AG04450 (cell line): ENCODE results near the gene ABLIM3. TPM values are rescaled to one million over a fixed set of nuclear protein-coding genes. Genes with fewer than 3 reads are reported as not detected.
"Not testable (repeated sequence)": the region's sequence is repeated elsewhere in the genome, so short reads cannot be mapped to it uniquely, and the experiment has no call there.

Experiments
- CTCF ChIA-PET: fragments of 300-600, 350-600 bp; formaldehyde crosslinking; extraction: SDS; loops from one replicate; lab custom pipeline; 2022; ENCODE audit warnings: antibody characterized with exemption, inconsistent platforms; lab: Charles Lee
- POLR2A ChIA-PET: fragments of 350-600 bp; formaldehyde crosslinking; extraction: SDS; loops from one replicate; lab custom pipeline; 2021; ENCODE audit warnings: antibody characterized with exemption, inconsistent platforms; lab: Yijun Ruan, JAX
- DNase-seq: peaks from one replicate; pipeline ENCODE4 v3.0.0-alpha.2; 2011; ENCODE audit warnings: low read depth, low spot score
- H3K27ac ChIP-seq: one replicate; pipeline ENCODE4 v1.5.1; 2012; ENCODE audit warnings: low read depth, low read length, control low read depth
- H3K27me3 ChIP-seq: one replicate; pipeline ENCODE4 v1.6.0; 2012; ENCODE audit warnings: low read length; ENCODE audit not compliant: control insufficient read depth, insufficient read depth
- H3K4me3 ChIP-seq: 2 replicates; pipeline ENCODE4 v1.5.1; 2011; ENCODE audit warnings: mild to moderate bottlenecking, low read depth, low read length, control low read depth
- H3K9me3 ChIP-seq: 2 replicates; pipeline ENCODE4 v1.5.1; 2012; ENCODE audit warnings: low read length; ENCODE audit not compliant: control insufficient read depth, insufficient read depth
- polyA plus RNA-seq: library from polyadenylated mRNA; depleted of rRNA; stranded (reverse); fragments of >200 nt; gene quantifications from 2 replicates; pipeline ENCODE4 v1.2.3, GENCODE V29; 2011
- TF ChIP-seq, protein P1 (sequence below): IDR thresholded peaks from 2 replicates; pipeline ENCODE4 v1.5.1; 2011; ENCODE audit warnings: low read depth, low read length, control low read depth, inconsistent platforms

Gene ABLIM3
- polyA plus RNA-seq, 1 experiment: 52.6 TPM

DNA sequence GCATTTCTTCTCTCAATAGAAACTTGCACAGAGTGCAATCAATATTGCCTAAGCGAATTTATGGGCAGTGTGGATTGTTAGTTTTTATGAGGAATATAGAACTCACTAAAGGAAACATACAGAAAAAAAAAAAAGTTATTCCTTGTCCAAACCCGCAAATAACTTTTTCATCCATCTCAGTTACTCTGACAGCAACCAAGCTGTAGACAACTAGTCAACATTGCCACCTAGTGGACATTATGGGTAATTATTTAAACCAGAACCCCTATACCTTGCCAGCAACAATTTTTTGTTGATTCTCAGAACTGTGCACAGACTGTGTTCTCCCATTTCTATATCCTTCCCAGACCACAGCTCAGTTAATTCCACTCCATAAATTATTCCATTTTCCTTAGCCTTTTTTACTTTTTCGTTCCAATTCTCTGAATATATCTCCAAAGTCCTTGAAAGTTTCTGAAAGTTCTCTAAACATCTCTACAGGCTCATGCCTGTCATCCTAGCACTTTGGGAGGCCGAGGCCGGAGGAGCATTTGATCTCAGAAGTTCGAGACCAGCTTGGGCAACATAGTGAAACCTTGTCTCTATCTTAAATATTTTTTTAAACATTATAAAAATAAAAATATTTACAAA lies 127.8 kb downstream of the ABLIM3 start:
- peaks cover 3% of the 10 kb centered on the region for H3K27me3 ChIP-seq
- no peak for DNase-seq
- TF ChIP-seq, protein P1, sequence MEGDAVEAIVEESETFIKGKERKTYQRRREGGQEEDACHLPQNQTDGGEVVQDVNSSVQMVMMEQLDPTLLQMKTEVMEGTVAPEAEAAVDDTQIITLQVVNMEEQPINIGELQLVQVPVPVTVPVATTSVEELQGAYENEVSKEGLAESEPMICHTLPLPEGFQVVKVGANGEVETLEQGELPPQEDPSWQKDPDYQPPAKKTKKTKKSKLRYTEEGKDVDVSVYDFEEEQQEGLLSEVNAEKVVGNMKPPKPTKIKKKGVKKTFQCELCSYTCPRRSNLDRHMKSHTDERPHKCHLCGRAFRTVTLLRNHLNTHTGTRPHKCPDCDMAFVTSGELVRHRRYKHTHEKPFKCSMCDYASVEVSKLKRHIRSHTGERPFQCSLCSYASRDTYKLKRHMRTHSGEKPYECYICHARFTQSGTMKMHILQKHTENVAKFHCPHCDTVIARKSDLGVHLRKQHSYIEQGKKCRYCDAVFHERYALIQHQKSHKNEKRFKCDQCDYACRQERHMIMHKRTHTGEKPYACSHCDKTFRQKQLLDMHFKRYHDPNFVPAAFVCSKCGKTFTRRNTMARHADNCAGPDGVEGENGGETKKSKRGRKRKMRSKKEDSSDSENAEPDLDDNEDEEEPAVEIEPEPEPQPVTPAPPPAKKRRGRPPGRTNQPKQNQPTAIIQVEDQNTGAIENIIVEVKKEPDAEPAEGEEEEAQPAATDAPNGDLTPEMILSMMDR: peak; percentile 74
- POLR2A ChIA-PET: interaction anchor here (0.7 kb wide), 1 partner anchor 11 kb away, joined by 3 read pairs; no protein-coding TSS in a partner anchor
- CTCF ChIA-PET: interaction anchor here (0.7 to 3.6 kb wide), 24 partner anchors 11 to 881 kb away, joined by 3 to 24 read pairs (median 4); no protein-coding TSS in a partner anchor
- H3K9me3 ChIP-seq: peaks cover 3% of the 10 kb centered on the region
- no peak overlapping the region for H3K4me3 ChIP-seq
- no peak overlapping the region for H3K27ac ChIP-seq

DNA sequence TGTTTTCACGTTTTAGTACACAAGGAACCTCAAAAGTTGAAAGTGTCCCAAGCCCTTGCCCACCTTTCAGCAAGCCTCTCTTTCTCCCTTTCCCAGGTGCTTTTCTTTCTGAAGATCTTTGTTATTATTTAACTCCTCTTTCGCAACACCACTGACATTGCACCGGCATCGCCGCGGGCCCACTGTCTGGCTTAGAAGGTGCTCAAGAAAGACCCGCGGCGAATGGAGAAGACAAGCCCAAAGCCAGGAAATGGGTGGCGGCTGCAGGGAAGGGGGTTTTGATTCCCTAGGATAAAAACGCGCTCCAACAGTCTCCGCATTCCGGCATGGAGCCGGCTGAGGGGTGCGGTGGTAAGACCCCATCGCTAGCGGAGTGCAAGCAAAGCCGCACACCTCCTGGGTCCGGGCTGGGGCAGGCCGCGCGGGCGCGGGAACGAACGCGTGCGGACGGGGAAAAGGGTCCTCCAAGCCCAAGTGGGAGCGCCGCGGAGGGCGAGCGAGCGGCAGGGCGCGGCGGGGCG lies 130.0 kb downstream of the ABLIM3 start:
- H3K9me3 ChIP-seq: peaks cover 3% of the 10 kb centered on the region
- H3K27ac ChIP-seq: no peak overlapping the region
- H3K4me3 ChIP-seq: peak overlapping the region; percentile 72
- H3K27me3 ChIP-seq: no peaks in the 10 kb centered on the region
- POLR2A ChIA-PET: no interaction called here
- TF ChIP-seq, protein P1: no peak
- CTCF ChIA-PET: interaction anchor here (0.7 to 3.6 kb wide), 2 partner anchors 13 to 141 kb away, joined by 3 to 24 read pairs; no protein-coding TSS in a partner anchor
- no peak for DNase-seq

DNA sequence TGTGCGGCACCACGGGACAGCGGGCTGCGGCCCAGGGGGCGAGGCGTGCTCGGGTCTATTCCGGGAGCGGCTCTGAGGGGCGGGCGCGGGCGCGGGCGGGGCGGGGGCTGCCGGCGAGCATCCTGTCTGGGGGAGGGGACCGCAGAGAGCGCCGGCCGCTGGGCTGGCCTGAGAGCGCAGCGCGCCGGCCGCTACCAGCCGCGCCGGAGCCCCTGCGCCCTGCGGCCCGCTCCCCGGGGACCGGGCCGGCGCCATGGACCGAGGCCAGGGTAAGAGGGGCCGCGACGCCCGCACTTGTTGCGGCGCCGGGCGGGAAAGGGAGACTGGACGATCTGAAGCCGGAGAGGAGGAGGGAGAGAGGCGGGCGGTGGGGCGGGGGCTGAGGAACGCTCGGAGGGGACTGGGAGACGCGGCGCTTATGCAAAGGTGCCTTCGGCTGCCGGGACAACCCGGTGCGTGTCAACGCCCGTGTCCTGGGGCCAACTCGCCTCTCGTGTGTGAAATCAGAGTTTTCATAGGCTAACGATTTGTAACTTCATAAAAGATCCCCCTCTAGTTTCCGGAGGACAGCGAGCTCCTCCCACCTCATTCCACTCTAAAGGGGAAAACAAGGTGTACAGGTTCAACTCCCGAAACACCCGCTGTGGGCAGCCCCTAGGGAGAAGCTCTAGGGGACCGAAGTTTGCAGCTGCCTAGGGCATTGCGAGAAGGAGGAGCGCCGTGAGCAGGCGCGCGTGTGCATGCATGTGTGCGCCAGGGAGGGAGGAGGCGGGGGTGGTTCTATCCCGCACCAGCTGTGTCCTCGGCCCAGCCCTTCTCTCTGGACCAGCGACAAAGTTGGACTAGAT lies 130.6 kb downstream of the ABLIM3 start, which contains the start of gene AFAP1L1:
Gene AFAP1L1, plus strand, starts transcription at position 144 of the 848 bp plus-strand sequence. Its CDS starts 110 bp downstream, at position 254.
- H3K27me3 ChIP-seq: no peaks in the 10 kb centered on the region
- POLR2A ChIA-PET: interaction anchor here (1.1 kb wide), 1 partner anchor 60 kb away, joined by 4 read pairs; no protein-coding TSS in a partner anchor

DNA sequence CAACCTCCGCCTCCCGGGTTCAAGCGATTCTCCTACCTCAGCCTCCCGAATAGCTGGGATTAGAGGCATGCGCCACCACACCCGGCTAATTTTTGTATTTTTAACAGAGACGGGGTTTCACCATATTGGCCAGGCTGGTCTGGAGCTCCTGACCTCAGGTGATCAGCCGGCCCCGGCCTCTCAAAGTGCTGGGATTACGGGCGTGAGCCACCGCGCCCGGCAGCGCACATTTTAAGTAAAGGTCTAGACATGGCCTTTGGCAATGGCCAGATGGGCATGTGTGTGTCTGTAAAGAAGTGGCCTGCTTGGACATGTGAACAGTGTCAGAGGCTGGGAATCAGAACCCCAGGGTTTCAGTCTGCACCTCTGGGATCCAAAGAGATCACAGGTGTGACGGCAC lies 131.5 kb downstream of the ABLIM3 start:
- H3K27me3 ChIP-seq, H3K27ac ChIP-seq, H3K9me3 ChIP-seq, DNase-seq: not testable (repeated sequence)
- POLR2A ChIA-PET: interaction anchor here (1.1 kb wide), 1 partner anchor 60 kb away, joined by 4 read pairs; no protein-coding TSS in a partner anchor
- CTCF ChIA-PET: interaction anchor here (1.1 to 1.5 kb wide), 2 partner anchors 158 to 540 kb away, joined by 3 read pairs; no protein-coding TSS in a partner anchor
- H3K4me3 ChIP-seq: peak overlapping the region; percentile 72; the same call in 1 of the 2 replicates

More for the DNA sequence above, 130.6 kb downstream of the ABLIM3 start, which contains the start of gene AFAP1L1:
- Histone ChIP-seq H3K27ac (no peak within 1 kb of the TSS), H3K4me3 (peak within 1 kb of the TSS; percentile 72), H3K9me3 (peaks cover 3% of the 10 kb centered on the region)
- TF ChIP-seq, protein P1: no peak
- no peak for DNase-seq
- CTCF ChIA-PET: interaction anchor here (1.1 to 1.5 kb wide), 2 partner anchors 157 to 539 kb away, joined by 3 read pairs; no protein-coding TSS in a partner anchor

DNA sequence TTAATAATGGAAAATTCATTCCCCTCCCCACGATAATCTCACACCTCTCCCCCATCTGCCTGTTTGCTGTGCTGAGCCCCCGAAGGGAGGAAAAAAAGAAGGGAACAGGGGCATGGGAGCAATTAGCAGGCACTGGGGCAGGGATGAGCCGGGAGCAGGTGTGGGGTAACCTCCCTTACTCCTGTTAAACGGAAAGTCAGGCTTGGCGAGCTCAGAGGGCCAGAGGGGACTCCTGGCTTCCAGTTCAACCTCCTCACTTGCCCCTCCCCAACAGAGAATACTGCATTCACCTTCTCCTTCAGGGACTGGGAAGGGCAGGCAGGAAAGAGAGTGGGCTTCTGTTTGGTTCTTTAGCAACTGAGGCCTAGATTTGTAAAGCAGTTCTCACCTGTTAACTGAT lies 131.9 kb downstream of the ABLIM3 start:
- no peak overlapping the region for H3K27ac ChIP-seq
- TF ChIP-seq, protein P1: no peak
- H3K4me3 ChIP-seq: no peak overlapping the region
- H3K9me3 ChIP-seq: peaks cover 3% of the 10 kb centered on the region
- CTCF ChIA-PET: interaction anchor here (1.5 kb wide), 1 partner anchor 540 kb away, joined by 3 read pairs; no protein-coding TSS in a partner anchor
- no peak for DNase-seq
- POLR2A ChIA-PET: no interaction called here
- H3K27me3 ChIP-seq: no peaks in the 10 kb centered on the region
